Activated CD4-positive, CD25-positive, alpha-beta regulatory T cell treated with anti-CD3 and anti-CD28 coated beads, Interleukin-2, amount 50 U/mL, for 24 hours (primary cell): ENCODE data around the gene GLRA3.
"Not testable (repeated sequence)": the region's sequence is repeated elsewhere in the genome, so short reads cannot be mapped to it uniquely, and the experiment has no call there.

Experiments
- ATAC-seq, 2 donors: fragments of 150-1000 bp; cut with Tn5 transposase; one replicate each; pipeline ENCODE4 v1.10.0; 2021; ENCODE audit warnings: mild to moderate bottlenecking in 1 of 2, moderate library complexity in 1 of 2

Gene GLRA3

GRCh38 chr4:174713181-174713580 lies 115.9 kb downstream of the GLRA3 start:
- no peak for ATAC-seq

- ATAC-seq = no peak
These were observed 119.5 kb downstream of the GLRA3 start for GRCh38 chr4:174709526-174709925.

- ATAC-seq = no peak
These were observed 120.7 kb downstream of the GLRA3 start for GRCh38 chr4:174708381-174708780.

- no peak for ATAC-seq
These were observed 121.1 kb downstream of the GLRA3 start for GRCh38 chr4:174707902-174708301.

GRCh38 chr4:174707051-174707676 lies 121.9 kb downstream of the GLRA3 start:
- ATAC-seq = peak; percentile 76 to 93

- no peak for ATAC-seq
These were observed 126.0 kb downstream of the GLRA3 start for GRCh38 chr4:174702979-174703478.

GRCh38 chr4:174699654-174700053 lies 129.4 kb downstream of the GLRA3 start:
- no peak for ATAC-seq

GRCh38 chr4:174697896-174698295 lies 131.2 kb downstream of the GLRA3 start:
- ATAC-seq = no peak

GRCh38 chr4:174697202-174697601 lies 131.8 kb downstream of the GLRA3 start:
- no peak for ATAC-seq

GRCh38 chr4:174696657-174697056 lies 132.4 kb downstream of the GLRA3 start:
- no peak for ATAC-seq

GRCh38 chr4:174691876-174692275 lies 137.2 kb downstream of the GLRA3 start:
- not testable (repeated sequence) for ATAC-seq

- no peak for ATAC-seq
These were observed 138.4 kb downstream of the GLRA3 start for GRCh38 chr4:174690665-174691064.

GRCh38 chr4:174689618-174690017 lies 139.4 kb downstream of the GLRA3 start:
- no peak for ATAC-seq

GRCh38 chr4:174686826-174687225 lies 142.2 kb downstream of the GLRA3 start:
- no peak for ATAC-seq

- peak in 1 of 2 donors; percentile 24 for ATAC-seq
These were observed 147.2 kb downstream of the GLRA3 start for GRCh38 chr4:174681723-174682300.

GRCh38 chr4:174674305-174674840 lies 154.7 kb downstream of the GLRA3 start:
- no peak for ATAC-seq

- no peak for ATAC-seq
These were observed 155.2 kb downstream of the GLRA3 start for GRCh38 chr4:174673865-174674264.

- ATAC-seq = no peak
These were observed 156.8 kb downstream of the GLRA3 start for GRCh38 chr4:174672276-174672675.

- no peak for ATAC-seq
These were observed 159.8 kb downstream of the GLRA3 start for GRCh38 chr4:174669270-174669669.

- ATAC-seq = no peak
These were observed 163.2 kb downstream of the GLRA3 start for GRCh38 chr4:174665799-174666198.

GRCh38 chr4:174663216-174663615 lies 165.8 kb downstream of the GLRA3 start:
- no peak for ATAC-seq

- no peak for ATAC-seq
These were observed 170.8 kb downstream of the GLRA3 start for GRCh38 chr4:174658246-174658645.

- ATAC-seq = no peak
These were observed 171.6 kb downstream of the GLRA3 start for GRCh38 chr4:174657472-174657871.

GRCh38 chr4:174654634-174655033 lies 174.4 kb downstream of the GLRA3 start:
- ATAC-seq = no peak
